Gastrocnemius medialis (tissue), 4 donors: Measurements from ENCODE around the gene CRYZ.

Experiments used
- CTCF ChIP-seq, 5 experiments: fragments of 450-650 bp in 3 of 5; fragments of 200-600 bp in 2 of 5; sonication (generic) in 2 of 5; IDR thresholded peaks in 4 of 5; conservative IDR thresholded peaks in 1 of 5; 1 replicate in 4 of 5; 2 replicates in 1 of 5; pipeline ENCODE4 v1.5.1; 2016 to 2019; ENCODE audit warnings: antibody characterized with exemption in 5 of 5, mild to moderate bottlenecking in 3 of 5, moderate library complexity in 3 of 5
- POLR2A ChIP-seq, 2 donors: fragments of 450-650 bp; IDR thresholded peaks; one replicate each; pipeline ENCODE4 v1.6.1; 2017; ENCODE audit warnings: antibody characterized with exemption in 2 of 2, mild to moderate bottlenecking in 2 of 2, moderate library complexity in 2 of 2

- TF ChIP-seq CTCF (IDR thresholded peaks at IDR 0.05 in 4 of 5, conservative IDR thresholded peaks at IDR 0.05 in 1 of 5) (no peak), POLR2A (IDR thresholded peaks at IDR 0.05) (no peak)
These were observed 48.5 kb downstream of the CRYZ start for GRCh38 chr1:74684301-74684700.
